GM23248 (cell line): ENCODE measurements around the gene CST9L.
"Not testable (repeated sequence)": the region's sequence is repeated elsewhere in the genome, so short reads cannot be mapped to it uniquely, and the experiment has no call there.

Source experiments
- EZH2 ChIP-seq: fragments of 200-600 bp; sonication (generic); IDR thresholded peaks from 2 replicates; pipeline ENCODE4 v1.6.1; 2018; ENCODE audit warnings: antibody characterized with exemption, mild to moderate bottlenecking; ENCODE audit not compliant: insufficient read depth, poor library complexity, severe bottlenecking
- EZH2phosphoT487 ChIP-seq: fragments of 200-600 bp; sonication (generic); IDR thresholded peaks from 2 replicates; pipeline ENCODE4 v1.6.1; 2018; ENCODE audit warnings: antibody characterized with exemption, moderate library complexity, mild to moderate bottlenecking, low read depth; ENCODE audit not compliant: insufficient read depth

DNA sequence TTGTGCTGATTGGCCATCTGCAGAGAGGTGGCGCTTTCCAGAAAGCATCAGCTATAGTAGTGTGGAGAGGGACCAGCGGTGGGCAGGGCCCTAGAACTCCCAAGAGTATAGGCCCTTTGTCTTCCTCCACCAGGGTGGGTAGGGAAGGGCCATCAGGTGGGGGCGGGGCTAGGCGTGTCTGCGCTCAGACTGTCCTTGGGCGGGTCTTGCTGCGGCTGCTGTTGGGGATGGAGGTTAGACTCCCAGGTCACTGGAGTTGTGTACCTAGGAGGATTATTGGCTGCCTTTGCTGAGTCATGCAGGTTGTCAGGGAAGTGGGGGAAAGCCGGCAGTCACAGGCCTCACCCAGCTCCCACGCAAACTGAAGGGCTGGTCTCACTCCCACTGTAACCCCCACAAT, 13.5 kb upstream of the CST9L start:
- TF ChIP-seq EZH2, EZH2phosphoT487: not testable (repeated sequence)
